ENCODE measurements around the gene PRMT3. TPM values are rescaled to one million over a fixed set of nuclear protein-coding genes. Genes with fewer than 3 reads are reported as not detected.

PRMT3 gene
- total and polyA plus RNA-seq, 2 donors (not counting 3 experiments of a cell fraction or from before 2014, with no cell fraction given) = 6.2 to 13.3 TPM

- peak; percentile 37 for FAIRE-seq
- no peaks in the 10 kb centered on the region for H3K27me3 ChIP-seq (ENCODE audit: control insufficient read depth in 2 of 2, insufficient read depth in 2 of 2, low read length in 2 of 2)
These were observed 13.8 kb upstream of the PRMT3 start for GRCh38 chr11:20373568-20374209.

More at GRCh38 chr11:20373568-20374209, 13.8 kb upstream of the PRMT3 start:
- intact Hi-C loops (cut with micrococcal nuclease) = no loop called here
- DNase-seq (ENCODE audit: low read depth, low spot score) = no peak
- Histone ChIP-seq H3K27ac (ENCODE audit: insufficient read depth, low read depth, low read length) (no peak overlapping the region), H3K9me1 (replicated peaks; ENCODE audit: control insufficient read depth, extremely low read depth, insufficient read depth, low read length) (no peaks in the 10 kb centered on the region), H3K9ac (replicated peaks; ENCODE audit: extremely low read depth, insufficient read depth, low read length) (no peak overlapping the region), H2AFZ (ENCODE audit: low read depth, low read length) (no peak overlapping the region), H3K4me2 (ENCODE audit: insufficient read depth, low read length) (no peak overlapping the region), H4K20me1 (replicated peaks; ENCODE audit: control insufficient read depth, extremely low read depth, insufficient read depth, low read length) (no peaks in the 10 kb centered on the region), H3K79me2 (ENCODE audit: control insufficient read depth, insufficient read depth, low read length) (no peaks in the 10 kb centered on the region), H3K4me1 (ENCODE audit: control insufficient read depth, extremely low read depth, insufficient read depth, low read length) (no peaks in the 10 kb centered on the region), H3K9me3 (replicated peaks; ENCODE audit: control insufficient read depth, insufficient read depth, low read length) (no peaks in the 10 kb centered on the region), H3K4me3 (replicated peaks in 1 of 3; ENCODE audit: insufficient read depth in 1 of 3, low read depth in 1 of 3, low read length in 3 of 3) (no peak overlapping the region), H3K36me3 (ENCODE audit: control insufficient read depth in 2 of 2, extremely low read depth in 1 of 2, insufficient read depth in 2 of 2, low read length in 2 of 2) (peaks cover 1 to 4% of the 10 kb centered on the region in 2 experiments)
- POLR2A ChIA-PET = no interaction called here
- CTCF ChIA-PET = interaction anchor here (0.9 to 2.1 kb wide), 4 partner anchors 13 to 241 kb away, joined by 3 to 10 read pairs (median 4); no protein-coding TSS in a partner anchor
- TF ChIP-seq MYC (IDR thresholded peaks at IDR 0.05; ENCODE audit: low read depth, low read length) (no peak), FOS (IDR thresholded peaks at IDR 0.05; ENCODE audit: borderline replicate concordance, insufficient read depth, low read length) (no peak), MAX (IDR thresholded peaks at IDR 0.05; ENCODE audit: insufficient read depth, insufficient read length) (no peak), CTCF (IDR thresholded peaks at IDR 0.05; ENCODE audit: extremely low read depth in 1 of 2, insufficient read depth in 1 of 2, low read depth in 1 of 2, low read length in 2 of 2) (no peak), POLR2A (IDR thresholded peaks at IDR 0.05; ENCODE audit: low read depth, low read length) (no peak), EZH2 (IDR thresholded peaks at IDR 0.05; ENCODE audit: borderline replicate concordance, low read depth, low read length, severe bottlenecking) (no peak), GATA2 (IDR thresholded peaks at IDR 0.05; ENCODE audit: insufficient read depth, insufficient read length, low read depth, low read length) (no peak), JUN (IDR thresholded peaks at IDR 0.05; ENCODE audit: borderline replicate concordance, insufficient read depth, insufficient read length, low read depth) (no peak), POLR2AphosphoS5 (IDR thresholded peaks at IDR 0.05; ENCODE audit: insufficient read depth, low read depth, low read length) (no peak)
- no TSS peak for BruUV-seq (replicated peaks)
- dilution Hi-C loops (cut with MboI; ENCODE audit: extremely low pct_ligation_motif_present, low sequenced_read_pairs) = no loop called here
